ENCODE data around the gene TXLNG. TPM values are rescaled to one million over a fixed set of nuclear protein-coding genes. Genes with fewer than 3 reads are reported as not detected.

TXLNG gene
- polyA plus RNA-seq, 1 of the 3 experiments (the other 2 are of a cell fraction) = 12.1 TPM

DNA sequence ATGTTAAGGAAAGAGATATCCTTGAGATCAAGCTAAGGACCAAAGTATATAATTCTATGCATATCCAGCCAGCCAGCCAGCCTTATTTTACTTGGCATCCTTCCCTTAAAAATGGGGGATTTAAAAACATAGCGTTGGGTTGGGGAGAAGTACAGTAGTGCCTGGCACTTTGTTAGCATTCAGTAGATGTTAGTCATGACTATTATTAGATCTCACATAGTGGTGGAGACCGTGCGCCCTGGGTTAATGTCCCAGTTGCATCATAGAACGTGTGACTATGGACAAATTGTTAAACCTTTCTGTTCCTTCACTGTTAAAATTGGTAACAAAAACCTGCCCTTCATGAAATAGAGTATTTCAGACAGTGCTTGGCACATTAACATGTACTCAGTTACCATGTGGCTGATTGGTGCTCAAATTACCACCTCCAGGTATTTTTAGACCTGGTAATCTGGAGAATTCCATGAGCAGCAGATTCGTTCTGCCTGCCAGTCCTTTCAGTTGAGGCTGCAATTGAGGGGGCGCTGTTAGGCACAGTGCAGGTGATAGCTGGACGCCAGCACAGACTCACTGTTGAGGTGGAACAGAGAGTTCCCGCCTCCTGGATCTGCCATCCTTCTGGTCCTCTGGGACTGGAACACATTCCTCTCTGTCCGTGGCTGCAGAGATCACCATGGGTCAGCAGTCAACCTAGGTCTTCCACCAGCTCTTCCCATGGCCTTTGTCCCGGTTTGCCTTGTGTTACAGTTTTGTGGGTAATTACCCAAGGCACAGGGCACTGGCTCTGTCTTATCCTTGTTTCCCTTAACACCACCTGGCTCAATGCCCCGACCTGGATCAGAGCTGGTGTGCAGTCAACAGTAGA lies 52.2 kb downstream of the TXLNG start:
- DNase-seq = no peak
- CTCF ChIA-PET = interaction anchor here (1.1 to 4.5 kb wide), 4 partner anchors 8 to 45 kb away, joined by 4 to 24 read pairs (median 8); no protein-coding TSS in a partner anchor
- H3K36me3 ChIP-seq (replicated peaks in 1 of 2; ENCODE audit: control insufficient read depth in 1 of 2, insufficient read depth in 2 of 2, low read length in 1 of 2) = peaks cover 48 to 82% of the 10 kb centered on the region in 2 experiments
- no peaks in the 10 kb centered on the region for H3K9me2 ChIP-seq
- H3K79me2 ChIP-seq (ENCODE audit: insufficient read depth) = no peaks in the 10 kb centered on the region
- H3K9ac ChIP-seq = 0 out of 2 replicates have a peak overlapping the region, but pooled peaks have one; percentile 7
- 66% methylated on average over 10 of the region's 11 CpGs for WGBS (ENCODE audit: low lambda C conversion rate)
- H3K4me3 ChIP-seq (ENCODE audit: low read depth in 2 of 2, low read length in 1 of 2) = no peak overlapping the region
- H3K27ac ChIP-seq (ENCODE audit: low read depth in 2 of 2, low read length in 1 of 2) = peak overlapping the region; percentile 16 to 87
- H3K4me2 ChIP-seq = no peak overlapping the region
- H3K4me1 ChIP-seq (ENCODE audit: control insufficient read depth in 1 of 2, insufficient read depth in 2 of 2, low read depth in 1 of 2, low read length in 1 of 2) = peaks cover 5 to 21% of the 10 kb centered on the region in 2 experiments; a peak in 3 of 4 replicates
- H3K9me3 ChIP-seq = no peaks in the 10 kb centered on the region
- H3F3A ChIP-seq (replicated peaks; ENCODE audit: insufficient read depth) = peaks cover 27% of the 10 kb centered on the region
- no peaks in the 10 kb centered on the region for H3K27me3 ChIP-seq (ENCODE audit: insufficient read depth)
- peaks cover 14% of the 10 kb centered on the region; the same call in 1 of the 2 replicates for H4K20me1 ChIP-seq (ENCODE audit: insufficient read depth)
- POLR2A ChIA-PET = no interaction called here
- no peak overlapping the region for H2AFZ ChIP-seq (ENCODE audit: low read depth)
- TF ChIP-seq, protein P1, sequence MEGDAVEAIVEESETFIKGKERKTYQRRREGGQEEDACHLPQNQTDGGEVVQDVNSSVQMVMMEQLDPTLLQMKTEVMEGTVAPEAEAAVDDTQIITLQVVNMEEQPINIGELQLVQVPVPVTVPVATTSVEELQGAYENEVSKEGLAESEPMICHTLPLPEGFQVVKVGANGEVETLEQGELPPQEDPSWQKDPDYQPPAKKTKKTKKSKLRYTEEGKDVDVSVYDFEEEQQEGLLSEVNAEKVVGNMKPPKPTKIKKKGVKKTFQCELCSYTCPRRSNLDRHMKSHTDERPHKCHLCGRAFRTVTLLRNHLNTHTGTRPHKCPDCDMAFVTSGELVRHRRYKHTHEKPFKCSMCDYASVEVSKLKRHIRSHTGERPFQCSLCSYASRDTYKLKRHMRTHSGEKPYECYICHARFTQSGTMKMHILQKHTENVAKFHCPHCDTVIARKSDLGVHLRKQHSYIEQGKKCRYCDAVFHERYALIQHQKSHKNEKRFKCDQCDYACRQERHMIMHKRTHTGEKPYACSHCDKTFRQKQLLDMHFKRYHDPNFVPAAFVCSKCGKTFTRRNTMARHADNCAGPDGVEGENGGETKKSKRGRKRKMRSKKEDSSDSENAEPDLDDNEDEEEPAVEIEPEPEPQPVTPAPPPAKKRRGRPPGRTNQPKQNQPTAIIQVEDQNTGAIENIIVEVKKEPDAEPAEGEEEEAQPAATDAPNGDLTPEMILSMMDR (IDR thresholded peaks at IDR 0.05) = no peak
- TF ChIP-seq TEAD4 (IDR thresholded peaks at IDR 0.05; ENCODE audit: borderline replicate concordance, insufficient read depth) (0 out of 2 replicates have a peak, but pooled peaks have one; percentile 24), EZH2phosphoT487 (IDR thresholded peaks at IDR 0.05; ENCODE audit: borderline replicate concordance, low read depth) (no peak), TAF1 (IDR thresholded peaks at IDR 0.05; ENCODE audit: borderline replicate concordance, low read depth, low read length) (no peak), EP300 (IDR thresholded peaks at IDR 0.05; ENCODE audit: borderline replicate concordance in 1 of 2, low read depth in 1 of 2, low read length in 1 of 2) (no peak), FOSL2 (IDR thresholded peaks at IDR 0.05; ENCODE audit: borderline replicate concordance, low read depth) (0 out of 2 replicates have a peak, but pooled peaks have one; percentile 7), GATA2 (CRISPR knock-in tag; IDR thresholded peaks at IDR 0.05) (no peak), NRF1 (IDR thresholded peaks at IDR 0.05; ENCODE audit: low read depth, low read length) (no peak), CHD2 (IDR thresholded peaks at IDR 0.05; ENCODE audit: low read length, partially characterized antibody) (no peak), MEF2A (IDR thresholded peaks at IDR 0.05; ENCODE audit: borderline replicate concordance, low read depth) (peak; percentile 95), SIN3A (IDR thresholded peaks at IDR 0.05; ENCODE audit: borderline replicate concordance, low read depth, low read length) (no peak), JUND (IDR thresholded peaks at IDR 0.05) (0 out of 2 replicates have a peak, but pooled peaks have one; percentile 6), RCOR1 (IDR thresholded peaks at IDR 0.05; ENCODE audit: low read length) (no peak), ELF1 (IDR thresholded peaks at IDR 0.05) (no peak), MXI1 (IDR thresholded peaks at IDR 0.05; ENCODE audit: low read depth, low read length) (no peak), NFIC (IDR thresholded peaks at IDR 0.05; ENCODE audit: borderline replicate concordance) (peak; percentile 51), YY1 (IDR thresholded peaks at IDR 0.05; ENCODE audit: low read depth) (no peak), POLR2AphosphoS5 (IDR thresholded peaks at IDR 0.05; ENCODE audit: low read depth, low read length) (0 out of 2 replicates have a peak, but pooled peaks have one; percentile 11), RFX5 (IDR thresholded peaks at IDR 0.05; ENCODE audit: low read length) (no peak), GABPA (IDR thresholded peaks at IDR 0.05; ENCODE audit: low read depth) (no peak), TCF12 (IDR thresholded peaks at IDR 0.05) (peak; percentile 25; the same call in 1 of the 2 replicates), RAD21 (IDR thresholded peaks at IDR 0.05; ENCODE audit: low read length) (no peak)
- TF ChIP-seq, protein P2, sequence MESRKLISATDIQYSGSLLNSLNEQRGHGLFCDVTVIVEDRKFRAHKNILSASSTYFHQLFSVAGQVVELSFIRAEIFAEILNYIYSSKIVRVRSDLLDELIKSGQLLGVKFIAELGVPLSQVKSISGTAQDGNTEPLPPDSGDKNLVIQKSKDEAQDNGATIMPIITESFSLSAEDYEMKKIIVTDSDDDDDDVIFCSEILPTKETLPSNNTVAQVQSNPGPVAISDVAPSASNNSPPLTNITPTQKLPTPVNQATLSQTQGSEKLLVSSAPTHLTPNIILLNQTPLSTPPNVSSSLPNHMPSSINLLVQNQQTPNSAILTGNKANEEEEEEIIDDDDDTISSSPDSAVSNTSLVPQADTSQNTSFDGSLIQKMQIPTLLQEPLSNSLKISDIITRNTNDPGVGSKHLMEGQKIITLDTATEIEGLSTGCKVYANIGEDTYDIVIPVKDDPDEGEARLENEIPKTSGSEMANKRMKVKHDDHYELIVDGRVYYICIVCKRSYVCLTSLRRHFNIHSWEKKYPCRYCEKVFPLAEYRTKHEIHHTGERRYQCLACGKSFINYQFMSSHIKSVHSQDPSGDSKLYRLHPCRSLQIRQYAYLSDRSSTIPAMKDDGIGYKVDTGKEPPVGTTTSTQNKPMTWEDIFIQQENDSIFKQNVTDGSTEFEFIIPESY (IDR thresholded peaks at IDR 0.05; ENCODE audit: borderline replicate concordance, low read depth) = no peak
- TF ChIP-seq, protein P3, sequence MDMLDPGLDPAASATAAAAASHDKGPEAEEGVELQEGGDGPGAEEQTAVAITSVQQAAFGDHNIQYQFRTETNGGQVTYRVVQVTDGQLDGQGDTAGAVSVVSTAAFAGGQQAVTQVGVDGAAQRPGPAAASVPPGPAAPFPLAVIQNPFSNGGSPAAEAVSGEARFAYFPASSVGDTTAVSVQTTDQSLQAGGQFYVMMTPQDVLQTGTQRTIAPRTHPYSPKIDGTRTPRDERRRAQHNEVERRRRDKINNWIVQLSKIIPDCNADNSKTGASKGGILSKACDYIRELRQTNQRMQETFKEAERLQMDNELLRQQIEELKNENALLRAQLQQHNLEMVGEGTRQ (IDR thresholded peaks at IDR 0.05; ENCODE audit: borderline replicate concordance, low read depth, low read length) = no peak
- TF ChIP-seq, protein P4, sequence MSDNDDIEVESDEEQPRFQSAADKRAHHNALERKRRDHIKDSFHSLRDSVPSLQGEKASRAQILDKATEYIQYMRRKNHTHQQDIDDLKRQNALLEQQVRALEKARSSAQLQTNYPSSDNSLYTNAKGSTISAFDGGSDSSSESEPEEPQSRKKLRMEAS (IDR thresholded peaks at IDR 0.05; ENCODE audit: low read depth) = 0 out of 2 replicates have a peak, but pooled peaks have one; percentile 20
- TF ChIP-seq, protein P5, sequence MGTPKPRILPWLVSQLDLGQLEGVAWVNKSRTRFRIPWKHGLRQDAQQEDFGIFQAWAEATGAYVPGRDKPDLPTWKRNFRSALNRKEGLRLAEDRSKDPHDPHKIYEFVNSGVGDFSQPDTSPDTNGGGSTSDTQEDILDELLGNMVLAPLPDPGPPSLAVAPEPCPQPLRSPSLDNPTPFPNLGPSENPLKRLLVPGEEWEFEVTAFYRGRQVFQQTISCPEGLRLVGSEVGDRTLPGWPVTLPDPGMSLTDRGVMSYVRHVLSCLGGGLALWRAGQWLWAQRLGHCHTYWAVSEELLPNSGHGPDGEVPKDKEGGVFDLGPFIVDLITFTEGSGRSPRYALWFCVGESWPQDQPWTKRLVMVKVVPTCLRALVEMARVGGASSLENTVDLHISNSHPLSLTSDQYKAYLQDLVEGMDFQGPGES (IDR thresholded peaks at IDR 0.05; ENCODE audit: low read depth, low read length) = no peak
